DOHH2 (cell line): ENCODE results near the gene AIG1.

Source experiments
- H3F3A ChIP-seq: fragments of 200-600 bp; sonication (generic), shearing (Covaris generic); 2 replicates; pipeline ENCODE4 v1.6.0; 2016; ENCODE audit warnings: antibody characterized with exemption, mild to moderate bottlenecking; ENCODE audit not compliant: control insufficient read depth, insufficient read depth
- H3K27ac ChIP-seq: fragments of 200-600 bp; sonication (generic); 2 replicates; pipeline ENCODE4 v1.5.1; 2014; ENCODE audit warnings: low read depth, mild to moderate bottlenecking, low read length, moderate library complexity
- H3K27me3 ChIP-seq: fragments of 200-600 bp; sonication (generic); 2 replicates; pipeline ENCODE4 v1.6.1; 2014; ENCODE audit warnings: mild to moderate bottlenecking, low read length, mixed read lengths; ENCODE audit not compliant: control insufficient read depth
- H3K36me3 ChIP-seq: fragments of 200-600 bp; sonication (generic); 2 replicates; pipeline ENCODE4 v1.6.1; 2014; ENCODE audit warnings: mild to moderate bottlenecking, low read length, moderate library complexity, mixed read lengths; ENCODE audit not compliant: control insufficient read depth
- H3K4me1 ChIP-seq: fragments of 200-600 bp; sonication (generic); 2 replicates; pipeline ENCODE4 v1.6.1; 2014; ENCODE audit warnings: mild to moderate bottlenecking, low read length, mixed read lengths; ENCODE audit not compliant: control insufficient read depth
- H3K4me2 ChIP-seq: fragments of 200-600 bp; sonication (generic); 2 replicates; pipeline ENCODE4 v1.6.0; 2014; ENCODE audit warnings: mild to moderate bottlenecking, low read length, moderate library complexity
- H3K4me3 ChIP-seq: fragments of 200-600 bp; sonication (generic); 2 replicates; pipeline ENCODE4 v1.5.1; 2014; ENCODE audit warnings: mild to moderate bottlenecking, low read length, mixed read lengths
- H3K79me2 ChIP-seq: fragments of 200-600 bp; sonication (generic); 2 replicates; pipeline ENCODE4 v1.6.1; 2014; ENCODE audit warnings: mild to moderate bottlenecking, low read length, mixed read lengths; ENCODE audit not compliant: control insufficient read depth
- H3K9me2 ChIP-seq: fragments of 200-600 bp; sonication (generic); replicated peaks from 2 replicates; pipeline ENCODE4 v1.6.1; 2014; ENCODE audit warnings: mild to moderate bottlenecking, low read length, mixed read lengths; ENCODE audit not compliant: control insufficient read depth
- H3K9me3 ChIP-seq: fragments of 200-600 bp; sonication (generic); 2 replicates; pipeline ENCODE4 v1.6.1; 2014; ENCODE audit warnings: antibody characterized with exemption, low read length, mixed read lengths; ENCODE audit not compliant: control insufficient read depth, insufficient read depth
- H4K20me1 ChIP-seq: fragments of 200-600 bp; sonication (generic); 2 replicates; pipeline ENCODE4 v1.6.0; 2014; ENCODE audit warnings: low read depth, mild to moderate bottlenecking, antibody characterized with exemption, low read length, moderate library complexity; ENCODE audit not compliant: control insufficient read depth, insufficient read depth
- CTCF ChIP-seq: fragments of 200-600 bp; sonication (generic); IDR thresholded peaks from one replicate; pipeline ENCODE4 v1.5.1; 2014; ENCODE audit warnings: antibody characterized with exemption, mild to moderate bottlenecking, low read depth, low read length; ENCODE audit not compliant: poor library complexity, severe bottlenecking
- EZH2phosphoT487 ChIP-seq: fragments of 200-600 bp; sonication (generic); IDR thresholded peaks from 2 replicates; pipeline ENCODE4 v1.6.1; 2017; ENCODE audit warnings: borderline replicate concordance, mild to moderate bottlenecking, antibody characterized with exemption, low read length, moderate library complexity, mixed read lengths

AIG1 gene

DNA sequence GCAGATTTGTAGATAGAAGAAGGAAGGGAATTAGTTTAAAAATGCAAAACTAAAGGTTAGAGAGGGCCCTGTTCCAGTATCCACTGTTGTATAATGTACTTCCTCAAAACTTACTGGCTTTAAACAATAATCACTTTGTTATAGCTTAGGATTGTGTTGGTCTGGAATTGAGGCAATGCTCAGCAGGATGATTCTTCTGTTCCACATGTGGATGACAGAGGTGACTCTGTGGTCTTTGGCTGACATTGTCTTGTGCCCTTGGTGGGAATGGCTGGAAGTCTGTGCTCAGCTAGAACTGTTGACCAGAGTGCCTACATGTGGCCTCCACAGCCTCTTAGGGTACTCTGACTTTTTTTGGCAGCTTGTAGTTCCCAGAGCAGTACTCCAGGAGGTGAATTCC, 143.4 kb downstream of the AIG1 start:
- H3K4me2 ChIP-seq, result no peak overlapping the region
- H3K9me3 ChIP-seq, result no peaks in the 10 kb centered on the region
- no peak overlapping the region for H3K27ac ChIP-seq
- TF ChIP-seq CTCF (no peak), EZH2phosphoT487 (no peak)
- no peaks in the 10 kb centered on the region for H3F3A ChIP-seq
- no peaks in the 10 kb centered on the region for H3K4me1 ChIP-seq
- no peaks in the 10 kb centered on the region for H3K79me2 ChIP-seq
- no peaks in the 10 kb centered on the region for H3K9me2 ChIP-seq
- H3K4me3 ChIP-seq, result no peak overlapping the region
- no peaks in the 10 kb centered on the region for H4K20me1 ChIP-seq
- H3K27me3 ChIP-seq, result no peaks in the 10 kb centered on the region
- no peaks in the 10 kb centered on the region for H3K36me3 ChIP-seq

DNA sequence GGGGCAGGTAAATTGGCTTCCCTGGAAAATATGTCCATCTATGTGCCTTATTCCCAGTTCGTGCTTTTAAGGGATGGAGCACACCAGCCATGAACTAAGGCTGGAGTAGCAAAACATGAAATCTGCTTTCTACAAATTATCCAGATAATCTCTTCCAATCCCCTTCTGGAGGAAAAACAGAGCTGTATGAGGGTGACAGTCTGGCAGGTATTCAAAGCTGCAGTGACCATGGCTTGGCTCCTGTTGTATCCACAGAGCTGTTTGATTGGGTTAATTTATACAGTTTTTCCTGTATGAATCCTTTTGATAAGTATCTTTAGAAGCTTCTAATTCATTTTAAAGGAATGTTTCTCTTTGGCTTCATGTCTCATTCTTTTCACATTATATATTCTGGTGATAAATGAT, 144.4 kb downstream of the AIG1 start:
- H4K20me1 ChIP-seq, result no peaks in the 10 kb centered on the region
- no peaks in the 10 kb centered on the region for H3K4me1 ChIP-seq
- no peak overlapping the region for H3K4me3 ChIP-seq
- H3F3A ChIP-seq, result no peaks in the 10 kb centered on the region
- no peaks in the 10 kb centered on the region for H3K9me3 ChIP-seq
- no peak overlapping the region for H3K27ac ChIP-seq
- TF ChIP-seq CTCF (no peak), EZH2phosphoT487 (no peak)
- no peak overlapping the region for H3K4me2 ChIP-seq
- no peaks in the 10 kb centered on the region for H3K27me3 ChIP-seq
- H3K79me2 ChIP-seq, result no peaks in the 10 kb centered on the region
- no peaks in the 10 kb centered on the region for H3K9me2 ChIP-seq
- no peaks in the 10 kb centered on the region for H3K36me3 ChIP-seq

DNA sequence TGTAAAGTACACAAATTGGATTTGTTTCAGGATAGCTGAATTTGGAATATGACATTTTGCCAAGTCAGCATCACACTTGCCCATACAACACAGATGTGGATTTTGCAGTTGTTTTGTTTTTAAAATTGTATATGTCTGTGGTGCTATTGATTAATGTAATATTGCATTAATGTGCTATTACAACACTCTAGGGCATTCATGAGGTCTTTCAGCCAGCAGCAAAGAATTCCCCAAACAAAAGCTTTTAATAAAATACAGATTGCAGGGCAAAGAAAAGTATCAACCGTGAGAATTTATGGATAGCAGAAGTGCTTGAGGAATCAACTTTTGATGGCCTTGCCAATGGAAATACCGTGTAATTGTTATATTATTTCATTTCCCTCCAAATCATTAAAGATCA, 144.9 kb downstream of the AIG1 start:
- H3K9me2 ChIP-seq, result no peaks in the 10 kb centered on the region
- no peak overlapping the region for H3K4me3 ChIP-seq
- H3K9me3 ChIP-seq, result no peaks in the 10 kb centered on the region
- H3K36me3 ChIP-seq, result no peaks in the 10 kb centered on the region
- no peak overlapping the region for H3K4me2 ChIP-seq
- H3K79me2 ChIP-seq, result no peaks in the 10 kb centered on the region
- no peaks in the 10 kb centered on the region for H4K20me1 ChIP-seq
- H3F3A ChIP-seq, result no peaks in the 10 kb centered on the region
- no peak overlapping the region for H3K27ac ChIP-seq
- H3K27me3 ChIP-seq, result no peaks in the 10 kb centered on the region
- H3K4me1 ChIP-seq, result no peaks in the 10 kb centered on the region
- TF ChIP-seq EZH2phosphoT487 (no peak), CTCF (no peak)

DNA sequence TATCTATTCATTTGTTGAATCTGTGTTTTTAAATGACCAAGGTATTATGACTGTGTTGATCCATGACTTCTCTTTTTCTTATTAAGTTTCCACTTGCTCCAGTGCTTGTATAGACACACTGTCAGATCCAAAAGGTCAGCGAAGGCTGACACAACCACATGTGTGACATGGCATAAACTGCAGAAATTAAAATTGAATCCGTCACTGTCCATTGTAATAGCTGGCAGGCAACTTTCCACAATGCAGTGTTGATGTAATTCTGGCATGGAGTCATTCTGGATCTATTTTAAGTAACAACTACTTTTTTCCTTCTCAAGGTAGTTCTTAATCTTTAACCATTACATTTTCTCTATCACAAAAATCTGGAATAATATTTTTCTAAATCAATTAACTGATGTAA, 145.3 kb downstream of the AIG1 start:
- H3K9me2 ChIP-seq, result no peaks in the 10 kb centered on the region
- no peaks in the 10 kb centered on the region for H3K27me3 ChIP-seq
- H3F3A ChIP-seq, result no peaks in the 10 kb centered on the region
- no peaks in the 10 kb centered on the region for H3K79me2 ChIP-seq
- H3K4me2 ChIP-seq, result no peak overlapping the region
- no peak overlapping the region for H3K27ac ChIP-seq
- TF ChIP-seq EZH2phosphoT487, result no peak
- no peak for TF ChIP-seq CTCF
- H4K20me1 ChIP-seq, result no peaks in the 10 kb centered on the region
- no peaks in the 10 kb centered on the region for H3K9me3 ChIP-seq
- no peaks in the 10 kb centered on the region for H3K36me3 ChIP-seq
- H3K4me3 ChIP-seq, result no peak overlapping the region
- H3K4me1 ChIP-seq, result no peaks in the 10 kb centered on the region
